Caco-2 (cell line): ENCODE results near the gene ABO. TPM values are rescaled to one million over a fixed set of nuclear protein-coding genes. Genes with fewer than 3 reads are reported as not detected.
A peak's percentile ranks its signal among the peaks of the same experiment; 100 is the strongest.

Experiments used
- BruUV-seq: library from RNA; stranded (reverse); fragments of 400-500 nt; replicated peaks from 2 replicates; lab custom pipeline; 2021; lab: Mats Ljungman, UMichigan
- CTCF ChIA-PET: fragments of 300-600 bp; sonication (Branson Sonifier 250); formaldehyde crosslinking; loops from one replicate; lab custom pipeline; 2022; ENCODE audit warnings: antibody characterized with exemption; lab: Charles Lee
- POLR2A ChIA-PET: fragments of 300-600 bp; sonication (Branson Sonifier 250); formaldehyde crosslinking; loops from one replicate; lab custom pipeline; 2022; ENCODE audit warnings: antibody characterized with exemption; lab: Charles Lee
- DNase-seq, 2 experiments: peaks; one replicate each; pipeline versions ENCODE4 v3.0.0 to v3.0.0-alpha.2; 2020 to 2022
- H3K27me3 ChIP-seq: replicated peaks from 2 replicates; pipeline ENCODE4 v1.6.0; 2011; ENCODE audit warnings: low read length; ENCODE audit not compliant: control insufficient read depth, insufficient read depth
- H3K36me3 ChIP-seq: 2 replicates; pipeline ENCODE4 v1.5.1; 2011; ENCODE audit warnings: low read length; ENCODE audit not compliant: control insufficient read depth, insufficient read depth
- H3K4me1 ChIP-seq: fragments of 250-450 bp; sonication (Bioruptor Pico); 2 replicates; pipeline ENCODE4 v1.5.1; 2020; ENCODE audit warnings: mild to moderate bottlenecking
- H3K4me3 ChIP-seq: 2 replicates; pipeline ENCODE4 v1.5.1; 2011; ENCODE audit warnings: low read depth, mild to moderate bottlenecking, control low read depth, low read length
- H3K9me3 ChIP-seq: fragments of 250-450 bp; sonication (Bioruptor Pico); 2 replicates; pipeline ENCODE4 v1.5.1; 2020; ENCODE audit warnings: mild to moderate bottlenecking, moderate library complexity
- H3K27ac Mint-ChIP-seq: one replicate; pipeline ENCODE4 v1.8.0; 2022; ENCODE audit warnings: mixed read lengths; ENCODE audit not compliant: unreplicated experiment
- H3K27me3 Mint-ChIP-seq: one replicate; pipeline ENCODE4 v1.8.0; 2022; ENCODE audit warnings: mixed read lengths; ENCODE audit not compliant: insufficient read depth, unreplicated experiment
- H3K36me3 Mint-ChIP-seq: one replicate; pipeline ENCODE4 v1.8.0; 2022; ENCODE audit warnings: mild to moderate bottlenecking, mixed read lengths; ENCODE audit not compliant: insufficient read depth, unreplicated experiment
- H3K4me1 Mint-ChIP-seq: one replicate; pipeline ENCODE4 v1.8.0; 2022; ENCODE audit warnings: low read depth, mixed read lengths; ENCODE audit not compliant: unreplicated experiment
- H3K4me3 Mint-ChIP-seq: one replicate; pipeline ENCODE4 v1.8.0; 2022; ENCODE audit warnings: mild to moderate bottlenecking, moderate library complexity, mixed read lengths; ENCODE audit not compliant: unreplicated experiment
- H3K9me3 Mint-ChIP-seq: one replicate; pipeline ENCODE4 v1.8.0; 2022; ENCODE audit warnings: mixed read lengths; ENCODE audit not compliant: unreplicated experiment
- intact Hi-C: fragments of 100-400 bp; cut with micrococcal nuclease; formaldehyde crosslinking; loops from one replicate; pipeline ENCODE4 v1.10.0; 2022; ENCODE audit not compliant: unreplicated experiment
- total RNA-seq: library from RNA; stranded (reverse); gene quantifications from 2 replicates; pipeline ENCODE4 v1.2.3, GENCODE V29; 2022
- TF ChIP-seq, protein P1 (sequence below), 2 experiments: fragments of 200-600 bp in 1 of 2; IDR thresholded peaks; 1 replicate in 1 of 2; 2 replicates in 1 of 2; pipeline versions ENCODE4 v1.5.1 to v1.8.0; 2011 to 2022; ENCODE audit warnings: antibody characterized with exemption in 1 of 2, control low read depth in 1 of 2, inconsistent platforms in 1 of 2, low read depth in 1 of 2, low read length in 1 of 2, mild to moderate bottlenecking in 1 of 2, moderate library complexity in 1 of 2; ENCODE audit not compliant: insufficient read depth in 1 of 2, severe bottlenecking in 1 of 2, unreplicated experiment in 1 of 2

Gene ABO
- total RNA-seq, 1 experiment from 2014 or later: not detected

DNA sequence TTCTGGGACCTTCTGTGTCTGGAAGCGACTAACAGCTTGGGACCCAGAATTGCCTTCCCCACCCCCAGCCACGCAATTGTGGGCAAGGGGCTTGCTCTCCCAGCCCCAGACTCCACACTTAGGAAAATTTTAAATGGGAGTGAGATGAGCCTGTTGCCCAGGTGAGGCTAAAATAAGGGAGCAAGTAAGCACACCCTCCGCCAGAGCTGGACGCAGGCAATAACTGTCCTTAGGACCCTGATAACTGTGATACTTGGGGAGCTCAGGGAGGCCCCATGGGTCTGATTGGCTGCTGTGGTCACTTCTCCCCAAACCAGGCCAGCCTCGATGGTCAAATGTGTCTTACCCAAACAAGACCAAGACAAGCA is 13.3 kb downstream of the ABO start:
- H3K27ac Mint-ChIP-seq: no peak overlapping the region
- Histone ChIP-seq H3K4me1 (no peaks in the 10 kb centered on the region), H3K27me3 (no peaks in the 10 kb centered on the region), H3K9me3 (no peaks in the 10 kb centered on the region), H3K36me3 (no peaks in the 10 kb centered on the region), H3K4me3 (no peak overlapping the region)
- no peaks in the 10 kb centered on the region for H3K27me3 Mint-ChIP-seq
- TF ChIP-seq, protein P1, sequence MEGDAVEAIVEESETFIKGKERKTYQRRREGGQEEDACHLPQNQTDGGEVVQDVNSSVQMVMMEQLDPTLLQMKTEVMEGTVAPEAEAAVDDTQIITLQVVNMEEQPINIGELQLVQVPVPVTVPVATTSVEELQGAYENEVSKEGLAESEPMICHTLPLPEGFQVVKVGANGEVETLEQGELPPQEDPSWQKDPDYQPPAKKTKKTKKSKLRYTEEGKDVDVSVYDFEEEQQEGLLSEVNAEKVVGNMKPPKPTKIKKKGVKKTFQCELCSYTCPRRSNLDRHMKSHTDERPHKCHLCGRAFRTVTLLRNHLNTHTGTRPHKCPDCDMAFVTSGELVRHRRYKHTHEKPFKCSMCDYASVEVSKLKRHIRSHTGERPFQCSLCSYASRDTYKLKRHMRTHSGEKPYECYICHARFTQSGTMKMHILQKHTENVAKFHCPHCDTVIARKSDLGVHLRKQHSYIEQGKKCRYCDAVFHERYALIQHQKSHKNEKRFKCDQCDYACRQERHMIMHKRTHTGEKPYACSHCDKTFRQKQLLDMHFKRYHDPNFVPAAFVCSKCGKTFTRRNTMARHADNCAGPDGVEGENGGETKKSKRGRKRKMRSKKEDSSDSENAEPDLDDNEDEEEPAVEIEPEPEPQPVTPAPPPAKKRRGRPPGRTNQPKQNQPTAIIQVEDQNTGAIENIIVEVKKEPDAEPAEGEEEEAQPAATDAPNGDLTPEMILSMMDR (IDR thresholded peaks at IDR 0.05; ENCODE audit: insufficient read depth in 1 of 2, low read depth in 1 of 2, low read length in 1 of 2, severe bottlenecking in 1 of 2, unreplicated experiment in 1 of 2): no peak
- POLR2A ChIA-PET: no interaction called here
- intact Hi-C loops: no loop called here
- BruUV-seq: no TSS peak
- no peak overlapping the region for H3K4me3 Mint-ChIP-seq
- H3K36me3 Mint-ChIP-seq: no peaks in the 10 kb centered on the region
- CTCF ChIA-PET: no interaction called here
- peaks cover 11% of the 10 kb centered on the region for H3K9me3 Mint-ChIP-seq
- no peaks in the 10 kb centered on the region for H3K4me1 Mint-ChIP-seq
- DNase-seq: no peak

DNA sequence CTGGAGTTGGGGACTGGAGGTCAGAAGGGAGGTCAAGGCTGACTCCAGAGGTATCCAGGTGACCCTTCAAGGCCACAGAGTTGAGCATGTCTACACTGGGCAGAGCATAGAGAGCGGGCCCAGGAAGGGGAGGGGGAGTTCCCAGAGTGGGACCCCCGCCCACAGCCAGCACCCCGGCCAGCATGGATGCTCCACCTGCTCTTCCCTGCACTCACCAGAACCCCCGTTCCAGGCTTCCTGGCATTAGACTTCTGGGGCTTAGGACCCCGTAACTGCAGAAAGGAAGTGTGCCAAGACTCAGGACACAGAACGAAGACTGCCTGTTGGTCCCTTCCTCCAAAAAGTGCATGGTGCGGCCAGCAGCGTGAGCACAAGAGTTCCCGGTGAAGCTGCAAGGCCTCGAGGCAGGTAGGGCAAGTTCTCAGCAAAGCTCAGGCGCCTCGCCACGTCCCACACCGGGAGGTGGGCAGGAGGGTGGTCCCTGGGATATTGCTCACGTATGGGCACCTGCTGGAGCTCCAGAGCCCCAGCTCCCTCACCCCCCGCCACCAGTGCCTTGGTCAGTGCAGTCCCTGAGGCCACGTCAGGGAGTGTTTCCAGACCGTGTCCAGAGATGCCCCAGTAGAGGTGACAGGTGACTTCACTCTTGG is 13.8 kb downstream of the ABO start:
- intact Hi-C loops: no loop called here
- ChIA-PET CTCF (no interaction called here), POLR2A (no interaction called here)
- no peak for DNase-seq
- TF ChIP-seq, protein P1 (IDR thresholded peaks at IDR 0.05; ENCODE audit: insufficient read depth in 1 of 2, low read depth in 1 of 2, low read length in 1 of 2, severe bottlenecking in 1 of 2, unreplicated experiment in 1 of 2): no peak
- H3K27me3 ChIP-seq: no peaks in the 10 kb centered on the region
- H3K4me1 ChIP-seq: no peaks in the 10 kb centered on the region
- no peaks in the 10 kb centered on the region for H3K36me3 Mint-ChIP-seq
- H3K4me3 Mint-ChIP-seq: no peak overlapping the region
- H3K9me3 Mint-ChIP-seq: peaks cover 11% of the 10 kb centered on the region
- H3K4me3 ChIP-seq: no peak overlapping the region
- BruUV-seq: no TSS peak
- no peaks in the 10 kb centered on the region for H3K27me3 Mint-ChIP-seq
- H3K9me3 ChIP-seq: no peaks in the 10 kb centered on the region
- H3K4me1 Mint-ChIP-seq: no peaks in the 10 kb centered on the region
- H3K27ac Mint-ChIP-seq: peak overlapping the region; percentile 17
- no peaks in the 10 kb centered on the region for H3K36me3 ChIP-seq

GRCh38 chr9:133260334-133261102 is 14.5 kb downstream of the ABO start:
- H3K27ac Mint-ChIP-seq: peak overlapping the region; percentile 17

More at GRCh38 chr9:133260334-133261102, 14.5 kb downstream of the ABO start:
- H3K9me3 ChIP-seq: no peaks in the 10 kb centered on the region
- Mint-ChIP-seq H3K27me3 (no peaks in the 10 kb centered on the region), H3K36me3 (no peaks in the 10 kb centered on the region), H3K4me1 (no peaks in the 10 kb centered on the region), H3K9me3 (peaks cover 11% of the 10 kb centered on the region), H3K4me3 (no peak overlapping the region)
- TF ChIP-seq, protein P1 (IDR thresholded peaks at IDR 0.05; ENCODE audit: insufficient read depth in 1 of 2, low read depth in 1 of 2, low read length in 1 of 2, severe bottlenecking in 1 of 2, unreplicated experiment in 1 of 2): no peak
- no peak for DNase-seq
- no TSS peak for BruUV-seq
- H3K4me3 ChIP-seq: no peak overlapping the region
- POLR2A ChIA-PET: no interaction called here
- no peaks in the 10 kb centered on the region for H3K36me3 ChIP-seq
- no peaks in the 10 kb centered on the region for H3K4me1 ChIP-seq
- intact Hi-C loops: no loop called here
- CTCF ChIA-PET: no interaction called here
- H3K27me3 ChIP-seq: no peaks in the 10 kb centered on the region
